NCI-H187 treated with DMSO at 0.1 percent for 48 hours (cell line): ENCODE measurements around the gene MYO5A.

Experiments
- DNase-seq: peaks from one replicate; lab custom pipeline; 2025; lab: John Stamatoyannopoulos, UW

The MYO5A gene

GRCh38 chr15:52329987-52330386 lies 198.7 kb downstream of the MYO5A start:
- DNase-seq = no peak

DNA sequence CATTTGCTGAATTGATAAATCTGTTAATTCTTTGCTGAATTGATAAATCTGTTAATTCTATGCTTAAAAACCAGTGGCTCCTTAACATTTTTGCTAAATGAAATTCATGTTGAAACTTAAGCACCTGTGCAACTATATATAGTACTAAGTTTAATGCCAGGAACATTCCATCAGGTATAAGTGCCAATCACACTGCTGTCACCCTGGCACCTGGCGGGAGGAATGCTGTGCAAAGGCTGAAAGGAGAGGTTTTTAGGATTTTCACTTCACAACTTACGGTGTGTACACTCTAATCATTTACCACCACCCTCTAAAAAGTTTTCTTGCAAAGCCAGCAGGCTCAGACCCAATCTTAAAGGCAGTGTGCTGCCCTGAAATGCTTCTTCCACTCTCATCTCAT lies 199.5 kb downstream of the MYO5A start:
- no peak for DNase-seq

- no peak for DNase-seq
Observed at GRCh38 chr15:52328680-52329079, 200.0 kb downstream of the MYO5A start.

GRCh38 chr15:52326756-52327155 lies 201.9 kb downstream of the MYO5A start:
- no peak for DNase-seq

DNA sequence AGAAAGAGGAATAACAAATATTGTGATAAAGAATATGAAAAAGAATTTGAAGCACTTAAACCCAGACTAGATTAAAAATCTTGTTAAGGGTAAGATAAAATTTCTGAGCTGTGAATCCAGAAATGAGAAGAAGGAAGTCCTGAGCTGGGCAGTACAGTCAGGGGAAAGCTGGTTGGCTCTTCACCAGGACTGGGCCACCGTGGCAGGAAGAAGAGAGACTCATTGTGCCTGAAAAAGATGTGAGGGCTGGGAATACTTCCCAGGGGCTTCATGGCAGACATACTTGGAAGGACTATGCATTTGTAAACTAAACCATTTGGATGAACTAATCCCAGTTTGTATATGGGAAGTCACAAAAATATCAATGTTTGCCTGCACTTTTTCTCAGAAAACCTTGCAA lies 204.6 kb downstream of the MYO5A start:
- no peak for DNase-seq

GRCh38 chr15:52318729-52319500 lies 209.8 kb downstream of the MYO5A start:
- DNase-seq = no peak

DNA sequence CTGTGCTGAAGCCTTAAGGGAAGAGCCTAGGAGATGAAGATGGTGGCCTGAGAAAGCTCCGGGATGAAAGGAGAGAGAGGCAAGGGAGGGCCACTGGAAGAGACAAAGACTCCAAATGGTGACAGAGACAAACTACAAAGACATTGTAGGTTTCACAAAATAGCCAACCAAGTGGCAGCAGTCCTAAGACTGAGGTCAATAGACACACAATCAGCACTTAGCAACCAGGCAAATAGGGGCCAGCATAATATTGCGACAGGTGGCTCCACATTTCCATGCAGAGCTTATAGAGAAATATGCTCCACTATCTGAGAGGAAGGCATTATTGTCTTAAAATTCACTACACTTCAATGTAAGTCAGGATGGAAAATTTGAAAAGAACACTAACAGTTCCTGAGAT lies 211.0 kb downstream of the MYO5A start:
- no peak for DNase-seq

DNA sequence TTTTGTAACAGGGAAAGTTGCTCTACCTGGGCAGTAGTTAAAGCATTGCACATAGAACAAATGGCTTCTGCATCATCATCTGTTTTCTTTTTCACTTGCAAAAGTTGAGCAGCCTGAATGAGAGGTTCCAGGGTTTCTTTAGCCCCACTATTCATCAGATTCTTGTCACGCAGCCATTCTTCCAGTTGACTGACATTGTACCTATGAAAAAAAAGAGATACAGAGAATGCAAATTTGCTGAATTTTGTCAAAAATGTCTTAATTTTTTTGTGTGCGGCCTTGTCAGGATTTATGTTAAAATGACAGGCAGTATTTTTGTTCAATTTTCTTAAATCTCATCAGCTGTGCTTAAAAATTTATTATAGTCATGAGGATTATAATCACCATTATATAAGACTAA lies 211.7 kb downstream of the MYO5A start:
- no peak for DNase-seq

- no peak for DNase-seq
Observed at GRCh38 chr15:52309154-52309548, 219.5 kb downstream of the MYO5A start.

- DNase-seq = no peak
Observed at GRCh38 chr15:52308446-52309153, 220.1 kb downstream of the MYO5A start.

GRCh38 chr15:52307847-52308246 lies 220.8 kb downstream of the MYO5A start:
- DNase-seq = no peak

DNA sequence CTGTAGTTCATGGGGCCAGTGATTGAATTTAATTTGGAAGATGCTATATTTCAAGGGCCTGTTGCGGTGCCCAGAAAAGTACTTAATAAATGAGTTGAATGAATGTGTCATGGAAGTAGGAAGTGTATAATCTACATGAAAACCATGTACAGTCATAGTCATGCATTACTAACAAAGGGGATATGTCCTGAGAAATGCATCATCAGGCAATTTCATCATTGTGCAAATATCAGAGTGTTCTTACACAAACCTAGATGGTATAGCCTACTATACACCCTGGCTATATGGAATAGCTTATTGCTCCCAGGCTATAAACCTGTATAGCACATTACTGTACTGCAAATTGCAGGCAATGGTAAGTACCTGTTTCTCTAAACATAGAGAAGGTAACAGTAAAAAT lies 222.4 kb downstream of the MYO5A start:
- no peak for DNase-seq

DNA sequence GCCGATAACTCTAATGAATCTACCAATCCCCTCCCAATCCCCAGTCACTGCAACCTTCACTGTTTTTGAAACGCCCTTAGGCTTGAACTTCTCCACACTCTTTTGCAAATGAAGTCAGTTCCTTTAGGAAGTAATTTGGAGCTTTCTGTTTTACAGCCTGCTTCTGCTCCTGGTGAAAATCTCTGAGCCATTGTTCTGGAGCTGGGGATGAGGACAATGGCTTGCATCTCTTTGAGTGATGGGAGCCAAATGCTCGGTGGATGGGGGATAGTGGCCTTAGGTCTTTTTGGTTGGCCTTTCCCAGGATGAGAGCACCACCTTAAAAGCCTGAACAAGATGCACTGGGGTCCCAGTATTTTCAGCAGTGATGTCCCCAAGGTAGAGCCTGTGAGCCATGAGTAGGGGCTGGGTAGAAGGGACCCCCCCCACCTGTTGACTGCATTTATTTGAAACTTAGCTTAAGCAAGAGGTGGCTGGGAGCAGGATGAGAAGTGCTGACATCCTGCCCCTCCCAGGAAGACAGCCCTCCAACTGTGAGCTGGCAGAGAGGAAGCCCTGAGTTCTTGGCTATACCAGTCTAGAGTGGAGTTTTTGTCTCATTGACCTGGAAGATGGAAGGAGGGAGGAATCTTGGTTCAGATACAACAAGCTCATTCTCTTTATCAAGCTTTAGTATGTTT lies 225.4 kb downstream of the MYO5A start:
- DNase-seq = no peak

DNA sequence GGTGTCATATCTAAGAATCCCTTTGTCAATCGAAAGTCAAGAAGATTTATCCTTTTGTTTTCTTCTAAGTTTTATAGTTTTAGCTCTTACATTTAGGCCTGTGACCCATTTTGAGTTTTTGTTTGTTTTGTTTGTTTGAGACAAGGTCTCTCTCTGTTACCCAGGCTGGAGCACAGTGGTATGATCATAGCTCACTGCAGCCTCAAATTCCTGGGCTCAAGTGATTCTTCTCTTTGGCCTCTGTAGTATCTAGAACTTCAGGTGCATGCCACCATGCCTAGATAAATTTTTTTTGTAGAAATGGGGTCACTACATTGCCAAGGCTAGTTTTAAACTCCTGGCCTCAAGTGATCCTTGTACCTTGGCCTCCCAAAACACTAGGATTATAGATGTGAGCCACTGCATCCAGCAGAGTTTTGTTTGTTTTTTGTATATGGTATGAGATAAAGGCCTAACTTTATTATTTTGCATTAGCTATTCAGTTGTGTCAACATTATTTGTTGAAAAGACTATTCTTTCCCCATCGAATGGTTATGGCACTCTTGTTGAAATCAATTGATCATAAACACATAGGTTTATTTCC lies 227.3 kb downstream of the MYO5A start:
- DNase-seq = no peak

GRCh38 chr15:52295421-52296001 lies 233.2 kb downstream of the MYO5A start, which contains the start of gene MYO5C:
Gene MYO5C, minus strand, starts transcription at chr15:52295804. Its CDS starts 168 bp downstream, at chr15:52295636.
- peak; percentile 1 for DNase-seq

DNA sequence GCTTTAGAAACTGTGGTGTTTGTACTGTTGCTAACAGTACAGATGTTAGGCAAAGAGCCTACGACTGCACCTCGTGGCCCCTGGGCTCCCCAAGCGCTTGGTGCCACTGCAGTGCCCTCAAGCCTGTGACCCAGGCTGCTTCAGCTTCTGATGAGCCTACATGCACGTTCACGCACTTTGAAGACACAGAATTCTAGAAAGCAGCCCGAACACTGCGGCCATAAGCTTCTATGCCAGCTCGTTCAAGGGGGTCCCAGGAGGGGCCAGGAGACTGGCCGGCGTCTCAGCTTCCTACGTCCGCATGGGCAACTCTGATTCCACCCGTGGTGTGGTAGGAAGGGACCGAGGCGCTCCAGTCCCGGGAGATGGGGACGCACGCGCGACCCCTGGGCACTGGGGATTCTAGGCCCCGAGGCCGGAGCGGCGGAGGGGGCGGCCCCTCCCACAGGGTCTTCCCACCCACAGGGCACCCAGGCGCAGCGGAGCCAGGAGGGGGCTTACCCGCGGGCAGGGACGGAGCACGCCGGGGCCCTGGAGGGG lies 233.7 kb downstream of the MYO5A start:
- no peak for DNase-seq

GRCh38 chr15:52292780-52293392 lies 235.8 kb downstream of the MYO5A start:
- DNase-seq = no peak

- no peak for DNase-seq
Observed at GRCh38 chr15:52291204-52291603, 237.5 kb downstream of the MYO5A start.

DNA sequence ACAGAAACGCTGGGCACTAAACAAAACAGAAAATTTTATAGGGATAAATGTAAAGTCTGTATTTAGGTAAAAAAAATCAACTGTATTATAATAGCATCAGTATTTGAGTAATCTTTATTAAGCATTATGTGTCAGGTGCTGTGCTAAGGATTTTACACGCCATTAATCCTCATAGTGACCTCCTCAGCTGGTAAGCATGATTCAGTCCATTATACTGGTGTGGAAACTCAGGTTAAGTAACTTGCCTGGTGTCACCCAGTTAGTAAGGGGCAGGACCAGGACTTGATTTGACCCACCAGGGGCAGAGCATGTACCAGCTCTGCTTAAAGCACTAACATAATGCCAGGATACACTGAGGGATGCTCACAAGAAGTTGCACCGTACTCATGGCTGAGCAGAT lies 237.9 kb downstream of the MYO5A start:
- no peak for DNase-seq

DNA sequence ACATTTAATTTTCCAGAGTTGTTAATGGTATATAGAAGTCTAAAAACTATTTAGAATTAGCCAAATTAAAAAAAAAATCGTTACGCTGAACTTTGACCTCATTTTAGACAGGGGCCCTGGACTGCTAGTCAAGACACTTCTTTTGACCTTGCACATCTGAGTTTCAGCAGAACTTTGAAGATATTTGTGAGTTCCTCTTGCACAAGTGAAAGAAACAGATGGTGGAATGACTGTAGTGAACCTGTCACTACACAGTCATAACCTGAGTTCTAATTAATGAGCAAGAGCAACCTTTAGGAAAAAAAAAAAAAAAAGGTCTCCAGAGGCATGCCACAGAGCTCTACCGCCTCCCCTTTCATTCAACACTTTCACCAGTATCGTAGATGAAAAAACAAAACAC lies 238.4 kb downstream of the MYO5A start:
- DNase-seq = no peak

DNA sequence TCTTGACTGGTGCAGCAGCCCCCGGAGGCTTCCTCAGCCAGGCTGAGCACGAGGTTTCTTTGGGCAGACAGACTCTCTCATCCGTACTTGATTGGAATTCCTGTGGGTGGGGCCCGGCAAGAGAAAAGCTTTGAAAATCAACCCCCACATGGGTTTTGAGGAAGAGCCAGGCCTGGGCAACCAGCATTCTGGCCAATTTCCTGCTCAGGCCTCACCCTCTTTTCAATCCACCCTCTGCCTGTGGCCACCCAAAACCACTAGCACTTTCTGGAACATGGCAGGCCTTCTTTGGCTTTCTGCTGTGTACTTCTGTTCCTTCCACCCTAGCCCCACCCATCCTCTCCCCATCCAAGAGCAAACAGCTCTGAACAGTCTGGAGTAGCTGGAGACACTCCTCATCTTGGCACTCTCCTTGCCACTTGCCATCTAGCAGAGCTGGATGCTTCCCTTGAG lies 239.0 kb downstream of the MYO5A start:
- no peak for DNase-seq
